Heart left ventricle (tissue), 13 donors: ENCODE data around the gene CFAP161.

ENCODE experiments used
- POLR2A ChIP-seq, 2 donors: fragments of 450-650 bp; IDR thresholded peaks; one replicate each; pipeline ENCODE4 v1.6.1; 2017; ENCODE audit warnings: antibody characterized with exemption in 2 of 2, mild to moderate bottlenecking in 2 of 2, moderate library complexity in 2 of 2
- TF ChIP-seq, protein P1 (sequence below), 12 donors: fragments of 200-600 bp; sonication (generic) in 4 of 12; IDR thresholded peaks; one replicate each; pipeline versions ENCODE4 v1.5.0 to v1.8.0; 2018 to 2022; ENCODE audit warnings: antibody characterized with exemption in 12 of 12, mild to moderate bottlenecking in 5 of 12
- donor health status: ischemic (EF 13 %, LVEDD 7.1; RV severe dilation, severe dysfunction).
- donor health status: DM: no; HTN: yes; CAD: no.
- donor health status: DM: no; HTN: no; CAD: no.
- donor health status: ischemic (EF 25% LVEDD 6.9; RV normal size, moderate dysfunction).
- donor health status: ischemic (EF 25% LVEDD 5.7; RV mildly dilated, moderate dysfunction).
- donor health status: ischemic (EF 35%, LVEDD 5.7; RV mildly dilated, moderate dysfunction).
- donor health status: nonischemic (EF 11% LVEDD 7.7; RV severe dilation, severe dysfunction).
- donor health status: DM: yes; HTN: yes; CAD: no.
- donor health status: PGD.
- donor health status: ischemic (EF 29% LVEDD 5.4; RV normal size, mild dysfunction).
- donor health status: nonischemic (EF 23%, LVEDD 6.1; RV moderate dilation, normal function).

DNA sequence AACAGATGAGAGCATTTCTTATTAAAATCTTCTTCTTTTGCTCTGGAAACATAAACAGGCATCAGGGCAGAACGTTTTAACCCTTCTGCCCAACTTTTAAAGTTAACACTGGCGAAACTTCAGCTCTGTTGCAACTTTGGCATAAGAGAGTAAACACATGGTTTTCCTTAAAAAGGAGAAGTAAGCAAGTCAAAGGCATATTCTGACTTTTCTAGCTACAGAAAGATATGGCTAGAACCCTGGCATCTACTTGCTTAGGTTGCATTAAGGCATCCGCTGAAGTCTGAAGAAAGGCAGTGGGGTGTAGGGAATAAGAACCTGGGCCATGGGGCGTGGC is 49.3 kb downstream of the CFAP161 start:
- no peak for TF ChIP-seq POLR2A (IDR thresholded peaks at IDR 0.05)
- TF ChIP-seq, protein P1, sequence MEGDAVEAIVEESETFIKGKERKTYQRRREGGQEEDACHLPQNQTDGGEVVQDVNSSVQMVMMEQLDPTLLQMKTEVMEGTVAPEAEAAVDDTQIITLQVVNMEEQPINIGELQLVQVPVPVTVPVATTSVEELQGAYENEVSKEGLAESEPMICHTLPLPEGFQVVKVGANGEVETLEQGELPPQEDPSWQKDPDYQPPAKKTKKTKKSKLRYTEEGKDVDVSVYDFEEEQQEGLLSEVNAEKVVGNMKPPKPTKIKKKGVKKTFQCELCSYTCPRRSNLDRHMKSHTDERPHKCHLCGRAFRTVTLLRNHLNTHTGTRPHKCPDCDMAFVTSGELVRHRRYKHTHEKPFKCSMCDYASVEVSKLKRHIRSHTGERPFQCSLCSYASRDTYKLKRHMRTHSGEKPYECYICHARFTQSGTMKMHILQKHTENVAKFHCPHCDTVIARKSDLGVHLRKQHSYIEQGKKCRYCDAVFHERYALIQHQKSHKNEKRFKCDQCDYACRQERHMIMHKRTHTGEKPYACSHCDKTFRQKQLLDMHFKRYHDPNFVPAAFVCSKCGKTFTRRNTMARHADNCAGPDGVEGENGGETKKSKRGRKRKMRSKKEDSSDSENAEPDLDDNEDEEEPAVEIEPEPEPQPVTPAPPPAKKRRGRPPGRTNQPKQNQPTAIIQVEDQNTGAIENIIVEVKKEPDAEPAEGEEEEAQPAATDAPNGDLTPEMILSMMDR (IDR thresholded peaks at IDR 0.05): no peak
